Adipocyte (in vitro differentiated cells): ENCODE data around the gene PRM1.

Source experiments
- DNase-seq: peaks from one replicate; pipeline ENCODE4 v3.0.0-alpha.2; 2015; ENCODE audit warnings: low read depth
- H3K27me3 ChIP-seq: replicated peaks from 2 replicates; pipeline ENCODE4 v1.7.0; 2013; ENCODE audit warnings: mild to moderate bottlenecking, low read length, moderate library complexity; ENCODE audit not compliant: control insufficient read depth, insufficient read depth
- H3K36me3 ChIP-seq: 2 replicates; pipeline ENCODE4 v1.7.0; 2013; ENCODE audit warnings: low read length, mild to moderate bottlenecking, moderate library complexity; ENCODE audit not compliant: control insufficient read depth, insufficient read depth, severe bottlenecking
- H3K4me1 ChIP-seq: 2 replicates; pipeline ENCODE4 v1.7.0; 2013; ENCODE audit warnings: mild to moderate bottlenecking, low read length, moderate library complexity; ENCODE audit not compliant: control insufficient read depth, insufficient read depth
- H3K4me3 ChIP-seq: 2 replicates; pipeline ENCODE4 v1.7.0; 2013; ENCODE audit warnings: mild to moderate bottlenecking, low read length, moderate library complexity
- H3K9ac ChIP-seq: 2 replicates; pipeline ENCODE4 v1.7.0; 2013; ENCODE audit warnings: mild to moderate bottlenecking, low read length, moderate library complexity
- H3K9me3 ChIP-seq: 2 replicates; pipeline ENCODE4 v1.7.0; 2013; ENCODE audit warnings: mild to moderate bottlenecking, low read length, moderate library complexity; ENCODE audit not compliant: control insufficient read depth

PRM1 gene

DNA sequence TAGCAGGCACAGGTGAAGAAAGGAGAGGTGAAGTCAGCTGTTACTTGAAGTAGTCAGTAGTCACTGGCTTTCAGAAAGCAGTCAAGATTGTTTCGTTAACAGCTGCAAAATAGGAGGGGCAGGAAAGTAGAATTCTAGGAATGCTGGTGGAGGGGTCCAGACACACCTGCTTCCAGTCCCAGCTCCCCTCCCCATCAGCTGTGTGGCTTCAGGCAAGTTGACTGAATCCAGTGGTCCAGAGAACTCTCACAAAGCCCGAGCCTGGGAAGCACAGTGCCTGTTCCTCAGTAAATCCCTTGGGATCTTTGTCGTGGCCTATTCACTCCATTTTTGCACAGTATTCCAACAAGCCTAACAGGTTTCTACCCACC is 20.5 kb downstream of the PRM1 start:
- H3K4me3 ChIP-seq: no peak overlapping the region
- no peak for DNase-seq
- H3K9ac ChIP-seq: no peak overlapping the region
- peaks cover 2% of the 10 kb centered on the region for H3K27me3 ChIP-seq
- H3K36me3 ChIP-seq: no peaks in the 10 kb centered on the region
- no peaks in the 10 kb centered on the region for H3K9me3 ChIP-seq
- peaks cover 18% of the 10 kb centered on the region for H3K4me1 ChIP-seq

DNA sequence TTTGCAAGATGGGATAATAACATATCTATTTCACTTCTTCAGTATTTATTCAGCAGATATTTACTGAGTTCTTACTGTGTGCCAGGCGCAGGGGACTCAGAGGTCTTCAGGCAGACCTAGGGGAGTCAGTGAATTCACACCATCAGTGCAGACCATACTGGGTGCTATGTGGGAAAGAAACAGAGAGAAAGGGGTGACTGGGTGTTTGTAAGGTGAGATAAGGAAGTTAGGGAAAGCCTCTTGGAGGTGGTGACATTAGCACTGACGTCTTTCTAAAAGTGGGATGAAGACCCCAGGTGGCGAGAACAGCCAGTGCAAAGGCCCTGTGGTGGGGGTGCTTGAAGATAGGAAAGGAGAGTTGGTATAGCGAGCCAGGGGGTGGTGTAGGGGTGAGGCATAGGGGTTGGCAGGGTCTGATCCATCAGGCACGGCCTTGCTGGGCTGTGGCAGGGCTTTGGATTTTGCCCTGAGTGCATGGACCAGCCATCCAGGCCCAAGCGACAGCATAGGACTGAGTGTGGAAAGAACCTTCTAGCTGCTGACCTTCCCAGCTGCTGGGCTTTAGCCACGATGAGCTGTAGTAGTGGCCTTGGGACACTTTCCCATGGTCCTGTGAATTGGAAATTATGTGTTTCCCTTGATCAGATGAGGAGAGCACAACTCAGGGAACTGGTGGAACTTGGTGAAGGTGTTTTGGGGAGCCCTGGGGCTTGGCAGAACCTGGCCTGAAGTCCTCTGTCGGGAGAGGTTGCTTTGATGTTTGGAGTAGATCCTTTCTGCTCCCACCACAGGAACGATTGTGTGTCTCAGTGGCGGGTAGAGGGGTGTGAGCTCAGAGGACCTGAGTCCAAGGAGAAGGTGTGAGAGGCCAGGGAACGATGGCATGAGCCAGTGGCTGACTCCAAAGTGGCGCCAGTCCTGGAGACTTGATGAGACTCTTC is 21.2 kb downstream of the PRM1 start:
- no peak for DNase-seq
- Histone ChIP-seq H3K4me3 (no peak overlapping the region), H3K4me1 (peaks cover 18% of the 10 kb centered on the region), H3K9ac (no peak overlapping the region), H3K36me3 (no peaks in the 10 kb centered on the region), H3K9me3 (no peaks in the 10 kb centered on the region), H3K27me3 (no peaks in the 10 kb centered on the region)

- no peak overlapping the region for H3K9ac ChIP-seq
- H3K4me3 ChIP-seq: peak overlapping the region; percentile 44
- DNase-seq: peak; percentile 21
- peaks cover 22% of the 10 kb centered on the region for H3K4me1 ChIP-seq
- H3K27me3 ChIP-seq: no peaks in the 10 kb centered on the region
- no peaks in the 10 kb centered on the region for H3K9me3 ChIP-seq
- H3K36me3 ChIP-seq: no peaks in the 10 kb centered on the region
These were observed 22.3 kb downstream of the PRM1 start for GRCh38 chr16:11258553-11259492.

- no peaks in the 10 kb centered on the region for H3K27me3 ChIP-seq
- peaks cover 22% of the 10 kb centered on the region for H3K4me1 ChIP-seq
- no peaks in the 10 kb centered on the region for H3K36me3 ChIP-seq
- peak; percentile 88 for DNase-seq
- peak overlapping the region; percentile 88 for H3K9ac ChIP-seq
- peak overlapping the region; percentile 86 for H3K4me3 ChIP-seq
- H3K9me3 ChIP-seq: no peaks in the 10 kb centered on the region
These were observed 23.8 kb downstream of the PRM1 start for GRCh38 chr16:11257131-11257938.

GRCh38 chr16:11256661-11257130 is 24.4 kb downstream of the PRM1 start:
- H3K36me3 ChIP-seq: no peaks in the 10 kb centered on the region
- peak; percentile 83 for DNase-seq
- H3K9me3 ChIP-seq: no peaks in the 10 kb centered on the region
- H3K4me3 ChIP-seq: peak overlapping the region; percentile 86
- no peaks in the 10 kb centered on the region for H3K27me3 ChIP-seq
- H3K4me1 ChIP-seq: peaks cover 22% of the 10 kb centered on the region
- peak overlapping the region; percentile 88 for H3K9ac ChIP-seq

GRCh38 chr16:11255737-11256660 is 25.1 kb downstream of the PRM1 start, which contains the start of gene SOCS1:
Gene SOCS1, minus strand, starts transcription at chr16:11256204. Its CDS starts 726 bp downstream, at chr16:11255478.
- Histone ChIP-seq H3K9me3 (no peaks in the 10 kb centered on the region), H3K9ac (peak within 1 kb of the TSS; percentile 88), H3K36me3 (no peaks in the 10 kb centered on the region), H3K4me1 (peaks cover 22% of the 10 kb centered on the region), H3K4me3 (peak within 1 kb of the TSS; percentile 86), H3K27me3 (no peaks in the 10 kb centered on the region)
- peak; percentile 95 for DNase-seq

GRCh38 chr16:11254913-11255736 is 26.0 kb downstream of the PRM1 start:
- Histone ChIP-seq H3K9me3 (no peaks in the 10 kb centered on the region), H3K4me3 (peak overlapping the region; percentile 86), H3K4me1 (peaks cover 22% of the 10 kb centered on the region), H3K27me3 (no peaks in the 10 kb centered on the region), H3K9ac (peak overlapping the region; percentile 80), H3K36me3 (no peaks in the 10 kb centered on the region)
- peak; percentile 63 for DNase-seq

DNA sequence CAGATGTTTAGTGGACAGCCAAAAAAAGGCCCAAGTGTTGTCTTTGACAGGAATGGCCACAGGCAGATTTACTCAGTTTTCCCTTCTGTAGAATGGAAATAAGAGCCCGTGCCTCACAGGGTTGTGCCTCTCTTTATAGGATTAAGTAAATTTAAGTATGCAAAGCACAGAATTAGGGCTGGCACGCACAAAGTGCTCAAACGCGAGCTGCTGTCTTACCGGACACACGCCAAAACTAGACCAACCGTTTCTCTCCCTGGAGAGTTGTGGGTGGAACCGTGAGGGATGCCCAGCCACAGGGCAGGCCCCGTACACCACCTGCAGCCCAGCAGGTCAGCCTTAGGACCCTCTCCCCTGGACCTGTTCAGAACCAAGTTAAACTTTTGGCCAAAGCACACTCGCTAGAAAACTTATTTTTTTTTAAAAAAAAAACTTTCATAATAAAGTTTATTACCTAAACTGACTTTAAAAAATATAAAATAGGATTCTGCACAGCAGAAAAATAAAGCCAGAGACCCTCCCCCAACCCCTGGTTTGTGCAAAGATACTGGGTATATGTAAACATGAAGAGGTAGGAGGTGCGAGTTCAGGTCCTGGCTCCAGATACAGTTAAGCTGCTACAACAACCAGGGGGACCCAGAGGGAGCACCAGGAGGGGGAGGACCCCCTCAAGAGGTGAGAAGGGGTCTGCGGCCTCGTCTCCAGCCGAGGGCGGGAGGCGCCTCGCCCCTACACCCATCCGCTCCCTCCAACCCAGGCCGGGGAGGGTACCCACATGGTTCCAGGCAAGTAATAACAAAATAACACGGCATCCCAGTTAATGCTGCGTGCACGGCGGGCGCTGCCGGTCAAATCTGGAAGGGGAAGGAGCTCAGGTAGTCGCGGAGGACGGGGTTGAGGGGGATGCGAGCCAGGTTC is 26.9 kb downstream of the PRM1 start:
- Histone ChIP-seq H3K27me3 (no peaks in the 10 kb centered on the region), H3K4me3 (peak overlapping the region; percentile 86), H3K9ac (peak overlapping the region; percentile 80), H3K9me3 (no peaks in the 10 kb centered on the region), H3K4me1 (peaks cover 17% of the 10 kb centered on the region), H3K36me3 (no peaks in the 10 kb centered on the region)
- DNase-seq: peak; percentile 30
